ENCODE data around the gene HMGA1.
"Not testable (repeated sequence)": the region's sequence is repeated elsewhere in the genome, so short reads cannot be mapped to it uniquely, and the experiment has no call there.

HMGA1 gene

GRCh38 chr6:34240329-34241248 lies 3.9 kb downstream of the HMGA1 start:
- no peak for DNase-seq

GRCh38 chr6:34241351-34242215 lies 4.9 kb downstream of the HMGA1 start:
- DNase-seq = no peak

GRCh38 chr6:34242252-34243130 lies 5.8 kb downstream of the HMGA1 start:
- DNase-seq = no peak

- no peak for DNase-seq
These were observed 6.6 kb downstream of the HMGA1 start for GRCh38 chr6:34243131-34243771.

GRCh38 chr6:34243901-34244884 lies 7.5 kb downstream of the HMGA1 start:
- peak; percentile 81 for DNase-seq

- not testable (repeated sequence) for DNase-seq
These were observed 8.5 kb downstream of the HMGA1 start for GRCh38 chr6:34245032-34245760.

- not testable (repeated sequence) for DNase-seq
These were observed 9.1 kb downstream of the HMGA1 start for GRCh38 chr6:34245761-34246140.

GRCh38 chr6:34246249-34246562 lies 9.5 kb downstream of the HMGA1 start:
- no peak for DNase-seq

GRCh38 chr6:34246563-34247391 lies 10.1 kb downstream of the HMGA1 start:
- DNase-seq = peak; percentile 72

- DNase-seq = no peak
These were observed 11.0 kb downstream of the HMGA1 start for GRCh38 chr6:34247481-34248197.

- peak; percentile 59 for DNase-seq
These were observed 11.6 kb downstream of the HMGA1 start for GRCh38 chr6:34248198-34248726.

- DNase-seq = peak; percentile 98
These were observed 12.2 kb downstream of the HMGA1 start, which contains the start of gene SMIM29 for GRCh38 chr6:34248727-34249468. SMIM29 (minus strand) TSS chr6:34249006; CDS start chr6:34247791, 1,215 bp downstream.

GRCh38 chr6:34249469-34250261 lies 13.0 kb downstream of the HMGA1 start:
- DNase-seq = peak; percentile 56

- not testable (repeated sequence) for DNase-seq
These were observed 15.7 kb downstream of the HMGA1 start for GRCh38 chr6:34252395-34252794.

GRCh38 chr6:34259529-34260069 lies 22.9 kb downstream of the HMGA1 start:
- no peak for DNase-seq

GRCh38 chr6:34260576-34261267 lies 24.0 kb downstream of the HMGA1 start:
- DNase-seq = no peak

Data from activated CD4-positive, alpha-beta T cell treated with anti-CD3 and anti-CD28 coated beads for 48 hours (primary cell).